OCI-LY7 (cell line): ENCODE results near the gene SCLT1.

Source experiments
- EZH2phosphoT487 ChIP-seq: fragments of 200-600 bp; sonication (generic); IDR thresholded peaks from 2 replicates; pipeline ENCODE4 v1.6.1; 2018; ENCODE audit warnings: low read depth, borderline replicate concordance, mild to moderate bottlenecking, mixed run types, antibody characterized with exemption, low read length, moderate library complexity, mixed read lengths
- TF ChIP-seq, protein P1 (sequence below): fragments of 200-600 bp; sonication (generic); conservative IDR thresholded peaks from 2 replicates; pipeline ENCODE4 v1.5.1; 2014; ENCODE audit warnings: mild to moderate bottlenecking, antibody characterized with exemption, low read length, moderate library complexity, mixed read lengths

DNA sequence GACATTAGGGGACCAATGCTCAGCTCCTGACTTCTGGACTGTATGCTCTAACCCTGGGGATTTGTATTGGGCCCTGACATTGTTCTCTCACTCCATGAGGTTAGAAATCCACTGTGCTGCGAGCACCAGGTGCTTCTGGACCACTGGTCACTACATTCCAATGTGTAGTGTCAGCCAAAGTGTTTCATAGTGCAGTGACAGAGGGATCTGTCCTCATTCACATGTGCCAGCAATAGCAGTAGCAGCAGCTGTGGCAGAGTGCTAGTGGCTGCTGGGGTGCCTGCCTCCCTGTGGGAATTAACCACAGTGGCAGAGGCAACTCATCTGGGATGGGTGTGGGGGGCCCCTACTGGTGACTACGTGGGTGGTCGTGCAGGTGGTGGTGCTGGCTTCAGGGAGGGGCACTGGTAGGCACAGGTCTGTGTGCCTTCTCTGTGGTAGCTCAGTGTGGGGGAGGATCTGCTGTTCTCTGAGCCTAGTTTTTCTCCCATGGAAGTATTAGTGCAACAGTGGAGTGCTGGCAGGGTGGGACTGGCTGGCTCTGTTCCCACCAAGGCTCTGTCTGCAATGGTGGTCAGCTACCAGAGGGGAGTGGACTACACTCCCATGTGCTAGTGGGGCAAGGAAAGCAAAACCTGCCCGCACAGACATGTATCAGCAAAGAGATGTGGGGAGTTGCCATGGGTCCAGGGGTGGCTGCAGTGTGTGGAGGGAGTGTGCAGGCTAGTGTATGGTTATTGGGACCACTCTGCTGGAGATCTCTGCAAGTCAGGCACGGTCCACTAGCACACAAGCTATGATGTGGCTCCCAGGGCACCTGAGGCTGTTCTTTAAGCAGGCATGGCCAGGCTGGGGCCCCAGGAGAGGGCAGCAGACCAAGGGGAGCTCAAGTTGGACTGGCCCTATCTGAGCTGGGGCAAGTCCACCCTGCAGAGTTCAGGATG, 78.5 kb downstream of the SCLT1 start:
- TF ChIP-seq, protein P1, sequence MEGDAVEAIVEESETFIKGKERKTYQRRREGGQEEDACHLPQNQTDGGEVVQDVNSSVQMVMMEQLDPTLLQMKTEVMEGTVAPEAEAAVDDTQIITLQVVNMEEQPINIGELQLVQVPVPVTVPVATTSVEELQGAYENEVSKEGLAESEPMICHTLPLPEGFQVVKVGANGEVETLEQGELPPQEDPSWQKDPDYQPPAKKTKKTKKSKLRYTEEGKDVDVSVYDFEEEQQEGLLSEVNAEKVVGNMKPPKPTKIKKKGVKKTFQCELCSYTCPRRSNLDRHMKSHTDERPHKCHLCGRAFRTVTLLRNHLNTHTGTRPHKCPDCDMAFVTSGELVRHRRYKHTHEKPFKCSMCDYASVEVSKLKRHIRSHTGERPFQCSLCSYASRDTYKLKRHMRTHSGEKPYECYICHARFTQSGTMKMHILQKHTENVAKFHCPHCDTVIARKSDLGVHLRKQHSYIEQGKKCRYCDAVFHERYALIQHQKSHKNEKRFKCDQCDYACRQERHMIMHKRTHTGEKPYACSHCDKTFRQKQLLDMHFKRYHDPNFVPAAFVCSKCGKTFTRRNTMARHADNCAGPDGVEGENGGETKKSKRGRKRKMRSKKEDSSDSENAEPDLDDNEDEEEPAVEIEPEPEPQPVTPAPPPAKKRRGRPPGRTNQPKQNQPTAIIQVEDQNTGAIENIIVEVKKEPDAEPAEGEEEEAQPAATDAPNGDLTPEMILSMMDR, result no peak
- no peak for TF ChIP-seq EZH2phosphoT487
